ENCODE data around the gene FCHSD1. TPM values are rescaled to one million over a fixed set of nuclear protein-coding genes. Genes with fewer than 3 reads are reported as not detected.

The FCHSD1 gene
- total and polyA plus RNA-seq, 2 of the 4 experiments (the other 2 are of a cell fraction) = 33.2 to 62.1 TPM

GRCh38 chr5:141674747-141675146 is 23.5 kb upstream of the FCHSD1 start:
- peaks cover 3% of the 10 kb centered on the region; the same call in 1 of the 2 replicates for H3K9me1 ChIP-seq (ENCODE audit: insufficient read depth, low read length)
- no peak overlapping the region for H2BK15ac ChIP-seq (ENCODE audit: low read depth, low read length)
- no peak overlapping the region for H2BK20ac ChIP-seq (ENCODE audit: low read depth, low read length)
- no peak overlapping the region for H4K91ac ChIP-seq (ENCODE audit: insufficient read depth, low read depth, low read length)
- no peak overlapping the region for H2AK9ac ChIP-seq (replicated peaks; ENCODE audit: low read depth, low read length, poor library complexity)
- no peak overlapping the region for H2AFZ ChIP-seq (replicated peaks; ENCODE audit: low read length, poor library complexity)
- no peaks in the 10 kb centered on the region for H4K20me1 ChIP-seq (ENCODE audit: insufficient read depth, low read length)
- intact Hi-C loops (cut with micrococcal nuclease) (no loop called here), dilution Hi-C loops (cut with HindIII; ENCODE audit: low sequenced_read_pairs, unreplicated experiment) (no loop called here), in situ Hi-C loops (cut with MboI; ENCODE audit: low sequenced_read_pairs) (loop anchor here (25.0 kb wide), 1 partner anchor 438 kb away; the partner anchor contains the start of gene NDFIP1)
- no peaks in the 10 kb centered on the region for H3K4me1 ChIP-seq (ENCODE audit: control insufficient read depth, insufficient read depth, low read length)
- no peaks in the 10 kb centered on the region for H3K27me3 ChIP-seq (ENCODE audit: control insufficient read depth, insufficient read depth, low read length)
- H3K9me3 ChIP-seq (ENCODE audit: control insufficient read depth, insufficient read depth, low read length) = no peaks in the 10 kb centered on the region
- no peak overlapping the region for H3K27ac ChIP-seq (ENCODE audit: insufficient read depth, low read length)
- no peak overlapping the region for H4K8ac ChIP-seq (ENCODE audit: low read depth in 2 of 2, low read length in 2 of 2)
- no peak overlapping the region for H3K23ac ChIP-seq (ENCODE audit: low read depth, low read length)
- H3K4ac ChIP-seq (ENCODE audit: low read depth, low read length) = no peak overlapping the region
- no peak overlapping the region for H2BK120ac ChIP-seq (ENCODE audit: low read depth, low read length)
- BruUV-seq (replicated peaks) = no TSS peak
- H3K4me3 ChIP-seq (ENCODE audit: insufficient read depth, low read depth, low read length) = no peak overlapping the region
- TF ChIP-seq RAD21 (IDR thresholded peaks at IDR 0.05; ENCODE audit: low read length) = no peak
- TF ChIP-seq SMC3 (IDR thresholded peaks at IDR 0.05; ENCODE audit: low read depth, low read length) = no peak
- TF ChIP-seq, protein P1, sequence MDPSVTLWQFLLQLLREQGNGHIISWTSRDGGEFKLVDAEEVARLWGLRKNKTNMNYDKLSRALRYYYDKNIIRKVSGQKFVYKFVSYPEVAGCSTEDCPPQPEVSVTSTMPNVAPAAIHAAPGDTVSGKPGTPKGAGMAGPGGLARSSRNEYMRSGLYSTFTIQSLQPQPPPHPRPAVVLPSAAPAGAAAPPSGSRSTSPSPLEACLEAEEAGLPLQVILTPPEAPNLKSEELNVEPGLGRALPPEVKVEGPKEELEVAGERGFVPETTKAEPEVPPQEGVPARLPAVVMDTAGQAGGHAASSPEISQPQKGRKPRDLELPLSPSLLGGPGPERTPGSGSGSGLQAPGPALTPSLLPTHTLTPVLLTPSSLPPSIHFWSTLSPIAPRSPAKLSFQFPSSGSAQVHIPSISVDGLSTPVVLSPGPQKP (IDR thresholded peaks at IDR 0.05; ENCODE audit: borderline replicate concordance, low read depth, low read length) = no peak
- no peak for TF ChIP-seq RCOR1 (IDR thresholded peaks at IDR 0.05; ENCODE audit: insufficient replicate concordance, low read length)
- TF ChIP-seq, protein P2, sequence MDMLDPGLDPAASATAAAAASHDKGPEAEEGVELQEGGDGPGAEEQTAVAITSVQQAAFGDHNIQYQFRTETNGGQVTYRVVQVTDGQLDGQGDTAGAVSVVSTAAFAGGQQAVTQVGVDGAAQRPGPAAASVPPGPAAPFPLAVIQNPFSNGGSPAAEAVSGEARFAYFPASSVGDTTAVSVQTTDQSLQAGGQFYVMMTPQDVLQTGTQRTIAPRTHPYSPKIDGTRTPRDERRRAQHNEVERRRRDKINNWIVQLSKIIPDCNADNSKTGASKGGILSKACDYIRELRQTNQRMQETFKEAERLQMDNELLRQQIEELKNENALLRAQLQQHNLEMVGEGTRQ (IDR thresholded peaks at IDR 0.05; ENCODE audit: low read depth, low read length) = no peak
- no peak for TF ChIP-seq MAZ (IDR thresholded peaks at IDR 0.05; ENCODE audit: borderline replicate concordance, low read depth, low read length)
- no peak for TF ChIP-seq CHD1 (IDR thresholded peaks at IDR 0.05; ENCODE audit: low read depth, low read length)
- no peak for TF ChIP-seq CEBPB (IDR thresholded peaks at IDR 0.05; ENCODE audit: low read depth, low read length)
- TF ChIP-seq MAFK (IDR thresholded peaks at IDR 0.05; ENCODE audit: low read depth, low read length) = no peak
- TF ChIP-seq, protein P3, sequence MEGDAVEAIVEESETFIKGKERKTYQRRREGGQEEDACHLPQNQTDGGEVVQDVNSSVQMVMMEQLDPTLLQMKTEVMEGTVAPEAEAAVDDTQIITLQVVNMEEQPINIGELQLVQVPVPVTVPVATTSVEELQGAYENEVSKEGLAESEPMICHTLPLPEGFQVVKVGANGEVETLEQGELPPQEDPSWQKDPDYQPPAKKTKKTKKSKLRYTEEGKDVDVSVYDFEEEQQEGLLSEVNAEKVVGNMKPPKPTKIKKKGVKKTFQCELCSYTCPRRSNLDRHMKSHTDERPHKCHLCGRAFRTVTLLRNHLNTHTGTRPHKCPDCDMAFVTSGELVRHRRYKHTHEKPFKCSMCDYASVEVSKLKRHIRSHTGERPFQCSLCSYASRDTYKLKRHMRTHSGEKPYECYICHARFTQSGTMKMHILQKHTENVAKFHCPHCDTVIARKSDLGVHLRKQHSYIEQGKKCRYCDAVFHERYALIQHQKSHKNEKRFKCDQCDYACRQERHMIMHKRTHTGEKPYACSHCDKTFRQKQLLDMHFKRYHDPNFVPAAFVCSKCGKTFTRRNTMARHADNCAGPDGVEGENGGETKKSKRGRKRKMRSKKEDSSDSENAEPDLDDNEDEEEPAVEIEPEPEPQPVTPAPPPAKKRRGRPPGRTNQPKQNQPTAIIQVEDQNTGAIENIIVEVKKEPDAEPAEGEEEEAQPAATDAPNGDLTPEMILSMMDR (conservative IDR thresholded peaks at IDR 0.05; ENCODE audit: low read depth, low read length) = no peak
- no peak for TF ChIP-seq MXI1 (IDR thresholded peaks at IDR 0.05; ENCODE audit: borderline replicate concordance, low read depth, low read length)
- TF ChIP-seq BHLHE40 (IDR thresholded peaks at IDR 0.05; ENCODE audit: low read depth, low read length) = no peak
- TF ChIP-seq NFE2L2 (IDR thresholded peaks at IDR 0.05; ENCODE audit: low read depth, low read length) = no peak
- H3K18ac ChIP-seq (ENCODE audit: low read depth, low read length) = no peak overlapping the region
- H3K79me1 ChIP-seq (ENCODE audit: low read depth in 1 of 2, low read length in 2 of 2) = peaks cover 3 to 7% of the 10 kb centered on the region in 2 experiments
- DNase-seq = no peak
- H3K36me3 ChIP-seq (ENCODE audit: control insufficient read depth, insufficient read depth, low read length) = peaks cover 18% of the 10 kb centered on the region
- ChIA-PET CTCF (no interaction called here), POLR2A (ENCODE audit: unreplicated experiment) (no interaction called here)
- no peak overlapping the region for H3K56ac ChIP-seq (ENCODE audit: extremely low read depth, insufficient read depth, low read length)
- H3K4me2 ChIP-seq (ENCODE audit: low read depth, low read length) = no peak overlapping the region
- no peak overlapping the region for H3K14ac ChIP-seq (replicated peaks; ENCODE audit: low read depth, low read length)
- H2BK5ac ChIP-seq (ENCODE audit: low read depth, low read length, poor library complexity, severe bottlenecking) = no peak overlapping the region
- H2AK5ac ChIP-seq (ENCODE audit: low read depth, low read length) = no peak overlapping the region
- no peak overlapping the region for H3K9ac ChIP-seq (ENCODE audit: low read depth, low read length)
- 59% methylated on average over 5 of the region's 5 CpGs; no CpG with 5 or more reads in 1 of the 2 experiments for WGBS, 2 experiments (ENCODE audit: extremely low coverage in 2 of 2, insufficient read length in 1 of 2)
- H4K5ac ChIP-seq (ENCODE audit: low read depth, low read length) = no peak overlapping the region
- no peak for ATAC-seq (ENCODE audit: low read depth)

Data from IMR-90 (cell line).